AG10803 (cell line): Measurements from ENCODE around the gene ZNG1A.
"Not testable (repeated sequence)": the region's sequence is repeated elsewhere in the genome, so short reads cannot be mapped to it uniquely, and the experiment has no call there.

Source experiments
- DNase-seq: peaks from one replicate; pipeline ENCODE4 v3.0.0; 2010; ENCODE audit warnings: low read depth
- H3K4me3 ChIP-seq: 2 replicates; pipeline ENCODE4 v1.5.1; 2011; ENCODE audit warnings: mild to moderate bottlenecking, low read length, control low read depth
- CTCF ChIP-seq: conservative IDR thresholded peaks from 2 replicates; pipeline ENCODE4 v1.5.1; 2011; ENCODE audit warnings: mild to moderate bottlenecking, low read length, control low read depth, inconsistent platforms

ZNG1A gene

GRCh38 chr9:211557-211956 is 32.7 kb upstream of the ZNG1A start:
- DNase-seq: no peak
- no peak for TF ChIP-seq CTCF
- H3K4me3 ChIP-seq: no peak overlapping the region

- TF ChIP-seq CTCF: no peak
- no peak overlapping the region for H3K4me3 ChIP-seq
- DNase-seq: no peak
Measured at GRCh38 chr9:211036-211435, 32.2 kb upstream of the ZNG1A start.

GRCh38 chr9:209143-209758 is 30.4 kb upstream of the ZNG1A start:
- no peak overlapping the region for H3K4me3 ChIP-seq
- no peak for DNase-seq
- TF ChIP-seq CTCF: no peak

- no peak for TF ChIP-seq CTCF
- no peak overlapping the region for H3K4me3 ChIP-seq
- DNase-seq: no peak
Measured at GRCh38 chr9:206481-206880, 27.6 kb upstream of the ZNG1A start.

GRCh38 chr9:199601-200000 is 20.7 kb upstream of the ZNG1A start:
- not testable (repeated sequence) for H3K4me3 ChIP-seq, DNase-seq

- peak; percentile 0 for DNase-seq
- H3K4me3 ChIP-seq: peak overlapping the region; percentile 53
Measured at GRCh38 chr9:178140-178825, 573 bp downstream of the ZNG1A start.

GRCh38 chr9:169757-170156 is 9.1 kb downstream of the ZNG1A start:
- DNase-seq, H3K4me3 ChIP-seq: not testable (repeated sequence)

- peak; percentile 0 for DNase-seq
- not testable (repeated sequence) for H3K4me3 ChIP-seq
Measured at GRCh38 chr9:159871-160270, 19.0 kb downstream of the ZNG1A start.

GRCh38 chr9:151173-151572 is 27.7 kb downstream of the ZNG1A start:
- H3K4me3 ChIP-seq, DNase-seq: not testable (repeated sequence)

GRCh38 chr9:139880-140279 is 39.0 kb downstream of the ZNG1A start:
- not testable (repeated sequence) for DNase-seq, H3K4me3 ChIP-seq

- not testable (repeated sequence) for DNase-seq, H3K4me3 ChIP-seq
Measured at GRCh38 chr9:117995-118467, 60.8 kb downstream of the ZNG1A start, which contains the start of gene FOXD4. Gene FOXD4 (minus strand): TSS chr9:118417. CDS start chr9:118119, 298 bp downstream.

- not testable (repeated sequence) for DNase-seq, H3K4me3 ChIP-seq
Measured at GRCh38 chr9:117144-117994, 61.5 kb downstream of the ZNG1A start.

- not testable (repeated sequence) for H3K4me3 ChIP-seq, DNase-seq
Measured at GRCh38 chr9:116239-117077, 62.4 kb downstream of the ZNG1A start.

GRCh38 chr9:115118-115451 is 63.8 kb downstream of the ZNG1A start:
- H3K4me3 ChIP-seq, DNase-seq: not testable (repeated sequence)
